Neural progenitor cell (in vitro differentiated cells): ENCODE results near the gene TNFRSF9. TPM values are rescaled to one million over a fixed set of nuclear protein-coding genes. Genes with fewer than 3 reads are reported as not detected.

Experiments used
- DNase-seq: peaks from one replicate; pipeline ENCODE4 v3.0.0-alpha.2; 2016; ENCODE audit warnings: low spot score
- H2AFZ ChIP-seq: fragments of 200-600 bp; sonication (generic); replicated peaks from 2 replicates; pipeline ENCODE4 v1.6.1; 2016; ENCODE audit warnings: antibody characterized with exemption
- H3F3A ChIP-seq: fragments of 200-600 bp; sonication (generic); 2 replicates; pipeline ENCODE4 v1.6.1; 2016; ENCODE audit warnings: antibody characterized with exemption, low read depth
- H3K27ac ChIP-seq: fragments of 200-600 bp; sonication (generic); 2 replicates; pipeline ENCODE4 v1.5.1; 2016; ENCODE audit warnings: mild to moderate bottlenecking
- H3K27me3 ChIP-seq: fragments of 200-600 bp; sonication (generic); 2 replicates; pipeline ENCODE4 v1.6.1; 2016; ENCODE audit warnings: mild to moderate bottlenecking, moderate library complexity
- H3K36me3 ChIP-seq: fragments of 200-600 bp; sonication (generic); 2 replicates; pipeline ENCODE4 v1.5.1; 2016
- H3K4me1 ChIP-seq: fragments of 200-600 bp; sonication (generic); 2 replicates; pipeline ENCODE4 v1.6.1; 2016; ENCODE audit warnings: mixed run types
- H3K4me2 ChIP-seq: fragments of 200-600 bp; sonication (generic); 2 replicates; pipeline ENCODE4 v1.6.1; 2016
- H3K4me3 ChIP-seq: fragments of 200-600 bp; sonication (generic); 2 replicates; pipeline ENCODE4 v1.5.1; 2016
- H3K79me2 ChIP-seq: fragments of 200-600 bp; sonication (generic); 2 replicates; pipeline ENCODE4 v1.6.1; 2016; ENCODE audit warnings: low read depth
- H3K9ac ChIP-seq: fragments of 200-600 bp; sonication (generic); 2 replicates; pipeline ENCODE4 v1.6.1; 2016
- H3K9me3 ChIP-seq: fragments of 200-600 bp; sonication (generic); 2 replicates; pipeline ENCODE4 v1.5.1; 2016; ENCODE audit warnings: low read depth
- H4K20me1 ChIP-seq: fragments of 200-600 bp; sonication (generic); 2 replicates; pipeline ENCODE4 v1.6.1; 2016; ENCODE audit warnings: low read depth
- H3K27ac Mint-ChIP-seq: 3 replicates; pipeline ENCODE4 v1.8.0; 2021; ENCODE audit warnings: mixed read lengths
- H3K27me3 Mint-ChIP-seq: 2 replicates; pipeline ENCODE4 v1.8.0; 2022; ENCODE audit warnings: low read depth, mild to moderate bottlenecking, inconsistent platforms, moderate library complexity, mixed read lengths; ENCODE audit not compliant: insufficient read depth
- H3K36me3 Mint-ChIP-seq: 3 replicates; pipeline ENCODE4 v1.8.0; 2021; ENCODE audit warnings: mixed read lengths
- H3K4me1 Mint-ChIP-seq: 3 replicates; pipeline ENCODE4 v1.8.0; 2021; ENCODE audit warnings: mixed read lengths
- H3K4me3 Mint-ChIP-seq: 3 replicates; pipeline ENCODE4 v1.8.0; 2021; ENCODE audit warnings: mild to moderate bottlenecking, moderate library complexity, mixed read lengths
- H3K9me3 Mint-ChIP-seq: 3 replicates; pipeline ENCODE4 v1.8.0; 2020; ENCODE audit warnings: mixed read lengths
- EZH2 ChIP-seq: fragments of 200-600 bp; sonication (generic); IDR thresholded peaks from 2 replicates; pipeline ENCODE4 v1.6.1; 2017; ENCODE audit warnings: antibody characterized with exemption, mild to moderate bottlenecking, moderate library complexity
- EZH2phosphoT487 ChIP-seq: fragments of 200-600 bp; sonication (generic); IDR thresholded peaks from 2 replicates; pipeline ENCODE4 v1.6.1; 2017; ENCODE audit warnings: antibody characterized with exemption
- small RNA-seq: library from RNA; depleted of rRNA; stranded (forward); fragments of <200 nt; gene quantifications from one replicate; pipeline ENCODE3, GENCODE V24; 2015
- total RNA-seq: library from RNA; depleted of rRNA; stranded (reverse); fragments of >200 nt; gene quantifications from 2 replicates; pipeline ENCODE4 v1.2.3, GENCODE V29; 2015; ENCODE audit warnings: low replicate concordance
- TF ChIP-seq, protein P1 (sequence below): fragments of 200-600 bp; sonication (generic); IDR thresholded peaks from 2 replicates; pipeline ENCODE4 v1.5.1; 2017; ENCODE audit warnings: antibody characterized with exemption, mild to moderate bottlenecking

The TNFRSF9 gene
- total RNA-seq, 1 donor from 2014 or later: not detected

DNA sequence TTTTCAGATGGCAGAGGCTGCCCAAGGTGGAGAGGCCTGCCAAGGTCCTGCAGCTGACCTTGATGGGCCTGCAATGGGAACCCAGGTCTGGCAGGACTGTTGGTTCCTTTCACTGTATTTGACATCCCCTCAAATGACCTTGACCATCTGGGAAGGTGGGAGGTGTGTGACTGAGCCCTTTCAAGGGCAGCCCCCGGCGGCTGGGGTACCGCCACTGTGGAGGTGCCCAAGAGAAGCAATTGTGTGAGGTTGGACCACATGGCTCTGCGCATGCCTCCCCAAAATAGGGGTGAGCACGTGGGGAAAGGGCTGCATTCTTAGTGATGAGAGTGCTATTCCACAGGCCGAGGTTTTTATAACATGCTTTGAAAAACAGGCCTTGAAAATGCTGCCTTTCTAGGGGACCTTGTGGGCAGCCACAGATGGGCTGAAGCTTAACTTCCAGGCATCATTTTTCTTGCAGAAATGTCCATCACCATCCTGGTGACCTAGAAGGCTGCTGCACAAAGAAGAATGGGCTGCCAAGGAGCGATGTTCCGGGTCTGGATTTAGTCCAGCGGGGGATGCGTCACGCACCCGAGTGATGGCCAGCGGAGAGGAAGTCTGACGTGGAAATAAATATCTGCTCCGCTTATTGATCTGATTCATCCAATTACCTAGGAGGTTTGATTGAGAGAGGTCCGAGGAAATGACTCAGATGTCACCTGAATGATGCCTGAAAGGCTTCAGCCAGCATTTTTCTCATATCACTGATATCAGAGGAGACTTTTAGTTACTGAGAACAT, 71.3 kb downstream of the TNFRSF9 start:
- no peaks in the 10 kb centered on the region for H3K4me1 ChIP-seq
- Mint-ChIP-seq H3K36me3 (no peaks in the 10 kb centered on the region), H3K4me3 (no peak overlapping the region), H3K27me3 (peaks cover 5% of the 10 kb centered on the region), H3K9me3 (no peaks in the 10 kb centered on the region), H3K4me1 (no peaks in the 10 kb centered on the region), H3K27ac (no peak overlapping the region)
- H3K79me2 ChIP-seq: no peaks in the 10 kb centered on the region
- no peak overlapping the region for H3K27ac ChIP-seq
- H3F3A ChIP-seq: no peaks in the 10 kb centered on the region
- H4K20me1 ChIP-seq: no peaks in the 10 kb centered on the region
- no peak overlapping the region for H2AFZ ChIP-seq
- no peak overlapping the region for H3K4me2 ChIP-seq
- H3K27me3 ChIP-seq: no peaks in the 10 kb centered on the region
- no peak for DNase-seq
- no peaks in the 10 kb centered on the region for H3K9me3 ChIP-seq
- H3K4me3 ChIP-seq: no peak overlapping the region
- no peak overlapping the region for H3K9ac ChIP-seq
- no peaks in the 10 kb centered on the region for H3K36me3 ChIP-seq
- TF ChIP-seq, protein P1, sequence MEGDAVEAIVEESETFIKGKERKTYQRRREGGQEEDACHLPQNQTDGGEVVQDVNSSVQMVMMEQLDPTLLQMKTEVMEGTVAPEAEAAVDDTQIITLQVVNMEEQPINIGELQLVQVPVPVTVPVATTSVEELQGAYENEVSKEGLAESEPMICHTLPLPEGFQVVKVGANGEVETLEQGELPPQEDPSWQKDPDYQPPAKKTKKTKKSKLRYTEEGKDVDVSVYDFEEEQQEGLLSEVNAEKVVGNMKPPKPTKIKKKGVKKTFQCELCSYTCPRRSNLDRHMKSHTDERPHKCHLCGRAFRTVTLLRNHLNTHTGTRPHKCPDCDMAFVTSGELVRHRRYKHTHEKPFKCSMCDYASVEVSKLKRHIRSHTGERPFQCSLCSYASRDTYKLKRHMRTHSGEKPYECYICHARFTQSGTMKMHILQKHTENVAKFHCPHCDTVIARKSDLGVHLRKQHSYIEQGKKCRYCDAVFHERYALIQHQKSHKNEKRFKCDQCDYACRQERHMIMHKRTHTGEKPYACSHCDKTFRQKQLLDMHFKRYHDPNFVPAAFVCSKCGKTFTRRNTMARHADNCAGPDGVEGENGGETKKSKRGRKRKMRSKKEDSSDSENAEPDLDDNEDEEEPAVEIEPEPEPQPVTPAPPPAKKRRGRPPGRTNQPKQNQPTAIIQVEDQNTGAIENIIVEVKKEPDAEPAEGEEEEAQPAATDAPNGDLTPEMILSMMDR: no peak
- TF ChIP-seq EZH2 (no peak), EZH2phosphoT487 (no peak)

DNA sequence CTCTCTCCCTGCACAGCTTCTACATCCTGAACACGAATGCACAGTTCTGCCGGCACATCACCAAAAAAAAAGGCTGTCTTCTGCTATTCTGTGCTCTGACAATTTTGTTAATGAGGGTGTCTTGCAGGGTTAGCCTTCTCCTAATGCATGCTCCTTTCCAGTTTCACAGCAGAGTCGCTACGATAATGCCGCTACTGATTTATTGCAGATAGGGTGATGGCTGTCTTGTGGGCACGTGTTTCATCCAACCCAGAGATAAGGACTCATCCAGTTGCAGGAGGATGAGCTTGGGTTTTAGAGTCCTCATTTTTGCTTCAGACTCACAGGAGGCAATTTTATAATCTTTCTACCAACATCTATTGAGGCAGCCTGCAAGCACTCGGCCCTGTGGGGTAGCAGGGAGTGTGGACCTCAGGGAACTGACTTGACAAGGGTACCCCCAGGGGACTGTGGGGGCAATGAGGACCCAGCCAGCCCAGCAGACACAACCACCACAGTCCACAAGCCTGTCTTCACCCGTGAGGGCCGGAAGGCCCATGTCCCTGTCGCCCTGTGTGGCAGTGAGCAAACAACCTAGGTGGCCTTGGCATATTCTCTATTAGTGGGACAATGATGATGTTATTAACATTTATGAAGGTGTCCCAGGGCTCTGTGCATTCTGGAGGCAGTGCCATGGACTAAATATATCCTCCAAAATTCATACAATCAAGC, 72.4 kb downstream of the TNFRSF9 start:
- Histone ChIP-seq H3K4me3 (no peak overlapping the region), H3K4me1 (no peaks in the 10 kb centered on the region), H3F3A (no peaks in the 10 kb centered on the region), H3K79me2 (no peaks in the 10 kb centered on the region), H3K4me2 (no peak overlapping the region), H3K36me3 (no peaks in the 10 kb centered on the region), H4K20me1 (no peaks in the 10 kb centered on the region), H2AFZ (no peak overlapping the region), H3K9me3 (no peaks in the 10 kb centered on the region), H3K27ac (no peak overlapping the region), H3K27me3 (no peaks in the 10 kb centered on the region), H3K9ac (no peak overlapping the region)
- Mint-ChIP-seq H3K4me1 (no peaks in the 10 kb centered on the region), H3K36me3 (no peaks in the 10 kb centered on the region), H3K4me3 (no peak overlapping the region), H3K27ac (no peak overlapping the region), H3K27me3 (peaks cover 5% of the 10 kb centered on the region), H3K9me3 (no peaks in the 10 kb centered on the region)
- no peak for DNase-seq
- TF ChIP-seq EZH2phosphoT487: no peak
- TF ChIP-seq, protein P1: no peak
- no peak for TF ChIP-seq EZH2

DNA sequence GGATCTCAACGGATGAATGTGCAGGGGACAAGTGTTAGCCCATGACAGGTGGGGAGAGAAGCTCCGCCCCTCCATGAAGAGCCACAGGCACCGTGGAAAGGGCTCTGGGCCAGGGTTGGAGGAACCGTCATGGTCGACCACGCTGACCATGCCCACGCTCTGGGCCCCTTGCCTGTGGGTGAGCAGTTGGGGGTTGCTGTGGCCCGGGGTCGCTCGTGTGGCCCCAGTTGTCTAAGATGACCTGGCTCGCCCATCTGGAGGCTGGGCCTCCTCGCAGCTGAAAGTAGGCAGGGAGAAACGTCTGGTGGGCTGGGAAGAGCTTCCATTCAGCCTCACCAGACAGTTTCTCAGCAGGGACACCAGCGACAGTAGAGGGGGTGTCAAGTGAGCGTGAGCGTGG, 74.7 kb downstream of the TNFRSF9 start:
- Mint-ChIP-seq H3K36me3 (no peaks in the 10 kb centered on the region), H3K4me1 (peaks cover 2% of the 10 kb centered on the region), H3K27me3 (peaks cover 3% of the 10 kb centered on the region), H3K27ac (no peak overlapping the region), H3K9me3 (no peaks in the 10 kb centered on the region), H3K4me3 (no peak overlapping the region)
- H3K9ac ChIP-seq: no peak overlapping the region
- no peak overlapping the region for H2AFZ ChIP-seq
- H3K9me3 ChIP-seq: no peaks in the 10 kb centered on the region
- no peaks in the 10 kb centered on the region for H3K36me3 ChIP-seq
- no peak for DNase-seq
- no peaks in the 10 kb centered on the region for H3K79me2 ChIP-seq
- no peaks in the 10 kb centered on the region for H3K27me3 ChIP-seq
- no peak overlapping the region for H3K4me3 ChIP-seq
- H3K4me2 ChIP-seq: no peak overlapping the region
- no peaks in the 10 kb centered on the region for H3F3A ChIP-seq
- H3K27ac ChIP-seq: no peak overlapping the region
- H4K20me1 ChIP-seq: no peaks in the 10 kb centered on the region
- no peak for TF ChIP-seq EZH2
- TF ChIP-seq EZH2phosphoT487: no peak
- TF ChIP-seq, protein P1: no peak
- no peaks in the 10 kb centered on the region for H3K4me1 ChIP-seq

Small RNA genes within 50 kb of the gene (small RNA-seq; reads per million reads assigned to genes)
- not detected for gene RF00019

Other genes with a start within 250 kb of the TNFRSF9 start
- gene VAMP3, start 169.5 kb downstream of the TNFRSF9 start, total RNA-seq: 50.3 and 66.6 TPM in 2 replicates
- 3.6 and 6.1 TPM in 2 replicates for gene PER3, start 156.5 kb downstream of the TNFRSF9 start, total RNA-seq
- gene UTS2, start 87.8 kb downstream of the TNFRSF9 start, total RNA-seq: not detected in 2 replicates
- 193 and 214 TPM in 2 replicates for gene PARK7, start 20.9 kb upstream of the TNFRSF9 start, total RNA-seq
- 35.3 and 44.8 TPM in 2 replicates for gene ERRFI1, start 85.5 kb upstream of the TNFRSF9 start, total RNA-seq